NCI-H2196 (cell line): ENCODE measurements around the gene PCDHGA12.
"Not testable (repeated sequence)": the region's sequence is repeated elsewhere in the genome, so short reads cannot be mapped to it uniquely, and the experiment has no call there.

Source experiments
- DNase-seq: peaks from one replicate; lab custom pipeline; 2025; ENCODE audit not compliant: unreplicated experiment; lab: John Stamatoyannopoulos, UW

Gene PCDHGA12

GRCh38 chr5:141407790-141408505 lies 22.4 kb upstream of the PCDHGA12 start, which contains the start of gene PCDHGB6:
Gene PCDHGB6 (plus strand): TSS chr5:141408021. CDS start chr5:141408203, 182 bp downstream.
- peak; percentile 84 for DNase-seq

GRCh38 chr5:141409598-141410306 lies 20.6 kb upstream of the PCDHGA12 start:
- no peak for DNase-seq

- no peak for DNase-seq
Observed at GRCh38 chr5:141411575-141411974, 18.7 kb upstream of the PCDHGA12 start.

GRCh38 chr5:141412854-141413539 lies 17.3 kb upstream of the PCDHGA12 start, which contains the start of gene PCDHGA10:
Gene PCDHGA10 (plus strand): TSS chr5:141412987. CDS start chr5:141413176, 189 bp downstream.
- no peak for DNase-seq

DNA sequence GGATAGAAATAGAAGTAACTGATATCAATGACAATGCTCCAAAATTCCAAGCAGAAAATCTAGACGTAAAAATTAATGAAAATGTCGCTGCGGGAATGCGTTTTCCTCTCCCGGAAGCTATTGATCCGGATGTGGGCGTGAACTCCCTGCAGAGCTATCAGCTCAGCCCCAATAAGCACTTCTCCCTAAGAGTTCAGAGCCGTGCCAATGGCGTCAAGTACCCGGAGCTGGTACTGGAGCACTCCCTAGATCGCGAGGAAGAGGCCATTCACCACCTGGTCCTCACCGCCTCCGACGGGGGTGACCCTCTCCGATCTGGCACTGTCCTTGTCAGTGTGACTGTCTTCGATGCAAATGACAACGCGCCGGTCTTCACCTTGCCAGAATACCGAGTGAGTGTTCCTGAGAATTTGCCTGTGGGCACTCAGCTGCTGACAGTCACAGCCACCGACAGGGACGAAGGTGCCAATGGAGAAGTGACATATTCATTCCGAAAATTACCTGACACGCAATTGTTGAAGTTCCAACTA lies 16.7 kb upstream of the PCDHGA12 start:
- DNase-seq: no peak

DNA sequence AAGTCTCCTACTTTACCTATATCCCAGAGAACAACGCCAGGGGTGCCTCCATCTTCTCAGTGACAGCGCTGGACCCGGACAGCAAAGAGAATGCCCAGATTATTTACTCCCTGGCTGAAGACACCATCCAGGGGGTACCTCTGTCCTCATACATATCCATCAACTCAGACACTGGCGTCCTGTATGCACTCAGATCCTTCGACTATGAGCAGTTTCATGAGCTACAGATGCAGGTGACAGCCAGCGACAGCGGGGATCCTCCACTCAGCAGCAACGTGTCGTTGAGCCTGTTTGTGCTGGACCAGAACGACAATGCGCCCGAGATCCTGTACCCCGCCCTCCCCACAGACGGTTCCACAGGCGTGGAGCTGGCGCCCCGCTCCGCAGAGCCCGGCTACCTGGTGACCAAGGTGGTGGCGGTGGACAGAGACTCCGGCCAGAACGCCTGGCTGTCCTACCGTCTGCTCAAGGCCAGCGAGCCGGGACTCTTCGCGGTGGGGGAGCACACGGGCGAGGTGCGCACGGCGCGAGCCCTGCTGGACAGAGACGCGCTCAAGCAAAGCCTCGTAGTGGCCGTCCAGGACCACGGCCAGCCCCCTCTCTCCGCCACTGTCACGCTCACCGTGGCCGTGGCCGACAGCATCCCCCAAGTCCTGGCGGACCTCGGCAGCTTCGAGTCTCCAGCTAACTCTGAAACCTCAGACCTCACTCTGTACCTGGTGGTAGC lies 15.6 kb upstream of the PCDHGA12 start:
- not testable (repeated sequence) for DNase-seq

DNA sequence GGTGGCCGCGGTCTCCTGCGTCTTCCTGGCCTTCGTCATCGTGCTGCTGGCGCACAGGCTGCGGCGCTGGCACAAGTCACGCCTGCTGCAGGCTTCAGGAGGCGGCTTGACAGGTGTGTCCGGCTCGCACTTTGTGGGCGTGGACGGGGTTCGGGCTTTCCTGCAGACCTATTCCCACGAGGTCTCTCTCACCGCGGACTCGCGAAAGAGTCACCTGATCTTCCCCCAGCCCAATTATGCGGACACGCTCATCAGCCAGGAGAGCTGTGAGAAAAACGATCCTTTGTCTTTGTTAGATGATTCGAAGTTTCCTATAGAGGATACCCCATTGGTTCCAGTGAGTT lies 15.1 kb upstream of the PCDHGA12 start:
- DNase-seq: not testable (repeated sequence)

- DNase-seq: not testable (repeated sequence)
Observed at GRCh38 chr5:141417494-141418172, 12.7 kb upstream of the PCDHGA12 start, which contains the start of gene PCDHGB7. Gene PCDHGB7 (plus strand): TSS chr5:141417677. CDS start chr5:141417860, 183 bp downstream.

GRCh38 chr5:141419074-141419880 lies 11.0 kb upstream of the PCDHGA12 start:
- DNase-seq: no peak

- DNase-seq: no peak
Observed at GRCh38 chr5:141420855-141421488, 9.3 kb upstream of the PCDHGA12 start, which contains the start of gene PCDHGA11. Gene PCDHGA11 (plus strand): TSS chr5:141421051. CDS start chr5:141421228, 177 bp downstream.

DNA sequence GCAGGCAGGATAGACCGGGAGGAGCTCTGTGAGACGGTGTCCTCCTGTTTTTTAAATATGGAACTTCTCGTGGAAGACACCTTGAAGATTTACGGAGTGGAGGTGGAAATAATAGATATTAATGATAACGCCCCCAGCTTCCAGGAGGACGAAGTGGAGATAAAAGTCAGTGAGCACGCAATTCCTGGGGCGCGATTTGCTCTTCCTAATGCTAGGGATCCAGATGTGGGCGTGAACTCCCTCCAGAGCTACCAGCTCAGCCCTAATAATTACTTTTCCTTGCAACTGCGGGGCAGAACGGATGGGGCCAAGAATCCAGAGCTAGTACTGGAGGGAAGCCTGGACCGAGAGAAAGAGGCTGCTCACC lies 8.8 kb upstream of the PCDHGA12 start:
- DNase-seq: no peak

DNA sequence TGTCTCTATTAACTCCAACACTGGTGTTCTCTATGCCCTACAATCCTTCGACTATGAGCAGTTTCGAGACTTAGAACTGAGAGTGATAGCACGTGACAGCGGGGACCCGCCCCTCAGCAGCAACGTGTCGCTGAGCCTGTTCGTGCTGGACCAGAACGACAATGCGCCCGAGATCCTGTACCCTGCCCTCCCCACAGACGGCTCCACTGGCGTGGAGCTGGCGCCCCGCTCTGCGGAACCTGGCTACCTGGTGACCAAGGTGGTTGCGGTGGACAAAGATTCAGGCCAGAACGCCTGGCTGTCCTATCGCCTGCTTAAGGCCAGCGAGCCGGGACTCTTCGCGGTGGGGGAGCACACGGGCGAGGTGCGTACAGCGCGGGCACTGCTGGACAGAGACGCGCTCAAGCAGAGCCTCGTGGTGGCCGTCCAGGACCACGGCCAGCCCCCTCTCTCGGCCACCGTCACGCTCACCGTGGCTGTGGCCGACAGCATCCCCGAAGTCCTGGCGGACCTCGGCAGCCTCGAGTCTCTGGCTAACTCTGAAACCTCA lies 7.5 kb upstream of the PCDHGA12 start:
- DNase-seq: no peak

GRCh38 chr5:141427783-141428426 lies 2.4 kb upstream of the PCDHGA12 start:
- no peak for DNase-seq

GRCh38 chr5:141431286-141431685 lies 979 bp downstream of the PCDHGA12 start:
- DNase-seq: no peak

GRCh38 chr5:141432308-141432707 lies 2.0 kb downstream of the PCDHGA12 start:
- not testable (repeated sequence) for DNase-seq

DNA sequence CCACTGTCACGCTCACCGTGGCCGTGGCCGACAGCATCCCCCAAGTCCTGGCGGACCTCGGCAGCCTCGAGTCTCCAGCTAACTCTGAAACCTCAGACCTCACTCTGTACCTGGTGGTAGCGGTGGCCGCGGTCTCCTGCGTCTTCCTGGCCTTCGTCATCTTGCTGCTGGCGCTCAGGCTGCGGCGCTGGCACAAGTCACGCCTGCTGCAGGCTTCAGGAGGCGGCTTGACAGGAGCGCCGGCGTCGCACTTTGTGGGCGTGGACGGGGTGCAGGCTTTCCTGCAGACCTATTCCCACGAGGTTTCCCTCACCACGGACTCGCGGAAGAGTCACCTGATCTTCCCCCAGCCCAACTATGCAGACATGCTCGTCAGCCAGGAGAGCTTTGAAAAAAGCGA lies 2.4 kb downstream of the PCDHGA12 start:
- not testable (repeated sequence) for DNase-seq

GRCh38 chr5:141434006-141434405 lies 3.7 kb downstream of the PCDHGA12 start:
- DNase-seq: no peak

- no peak for DNase-seq
Observed at GRCh38 chr5:141437221-141437620, 6.9 kb downstream of the PCDHGA12 start.
